ENCODE results near the gene PIGT. TPM values are rescaled to one million over a fixed set of nuclear protein-coding genes. Genes with fewer than 3 reads are reported as not detected.

PIGT gene
- total and polyA plus RNA-seq, 2 of the 4 experiments (the other 2 are of a cell fraction), result 31.2 to 145 TPM

DNA sequence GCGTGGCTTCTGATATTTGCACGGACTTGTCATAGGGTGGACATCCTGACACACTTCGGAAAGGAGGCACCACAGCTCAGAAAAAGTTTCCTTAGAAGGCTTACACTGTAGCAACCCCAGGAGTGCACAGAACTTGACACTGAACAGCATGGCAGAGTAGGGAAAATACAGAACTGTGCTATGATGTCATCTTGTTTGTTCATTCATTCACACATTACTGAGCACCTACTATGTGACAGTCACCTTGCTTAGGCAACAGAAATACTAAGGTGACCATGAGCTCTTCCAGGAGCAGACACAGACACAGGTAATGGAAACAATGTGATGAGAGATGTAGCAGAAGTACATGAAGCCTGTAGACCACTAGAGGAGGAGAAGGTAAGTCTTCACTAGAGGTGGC is 2.5 kb upstream of the PIGT start:
- WGBS, 2 experiments (ENCODE audit: extremely low coverage in 2 of 2, insufficient read length in 1 of 2), result no CpG with 5 or more reads among the region's 3 CpGs
- peaks cover 3% of the 10 kb centered on the region; the same call in 1 of the 2 replicates for H3K4me1 ChIP-seq (ENCODE audit: control insufficient read depth, insufficient read depth, low read length)
- no peak for ATAC-seq (ENCODE audit: low read depth)
- no peaks in the 10 kb centered on the region for H4K20me1 ChIP-seq (ENCODE audit: insufficient read depth, low read length)
- H3K79me1 ChIP-seq (ENCODE audit: low read depth in 1 of 2, low read length in 2 of 2), result peaks cover 21 to 30% of the 10 kb centered on the region in 2 experiments
- no peak overlapping the region for H3K4ac ChIP-seq (ENCODE audit: low read depth, low read length)
- no peak overlapping the region for H3K4me3 ChIP-seq (ENCODE audit: insufficient read depth, low read depth, low read length)
- no peak overlapping the region for H3K4me2 ChIP-seq (ENCODE audit: low read depth, low read length)
- H2BK120ac ChIP-seq (ENCODE audit: low read depth, low read length), result no peak overlapping the region
- no peak for DNase-seq
- no peak overlapping the region for H2BK5ac ChIP-seq (ENCODE audit: low read depth, low read length, poor library complexity, severe bottlenecking)
- no peak overlapping the region for H4K5ac ChIP-seq (ENCODE audit: low read depth, low read length)
- BruUV-seq (replicated peaks), result no TSS peak
- H3K9me1 ChIP-seq (ENCODE audit: insufficient read depth, low read length), result peaks cover 7% of the 10 kb centered on the region; the same call in 1 of the 2 replicates
- ChIA-PET POLR2A (ENCODE audit: unreplicated experiment) (no interaction called here), CTCF (no interaction called here)
- TF ChIP-seq MAZ (IDR thresholded peaks at IDR 0.05; ENCODE audit: borderline replicate concordance, low read depth, low read length), result no peak
- TF ChIP-seq, protein P1, sequence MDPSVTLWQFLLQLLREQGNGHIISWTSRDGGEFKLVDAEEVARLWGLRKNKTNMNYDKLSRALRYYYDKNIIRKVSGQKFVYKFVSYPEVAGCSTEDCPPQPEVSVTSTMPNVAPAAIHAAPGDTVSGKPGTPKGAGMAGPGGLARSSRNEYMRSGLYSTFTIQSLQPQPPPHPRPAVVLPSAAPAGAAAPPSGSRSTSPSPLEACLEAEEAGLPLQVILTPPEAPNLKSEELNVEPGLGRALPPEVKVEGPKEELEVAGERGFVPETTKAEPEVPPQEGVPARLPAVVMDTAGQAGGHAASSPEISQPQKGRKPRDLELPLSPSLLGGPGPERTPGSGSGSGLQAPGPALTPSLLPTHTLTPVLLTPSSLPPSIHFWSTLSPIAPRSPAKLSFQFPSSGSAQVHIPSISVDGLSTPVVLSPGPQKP (IDR thresholded peaks at IDR 0.05; ENCODE audit: borderline replicate concordance, low read depth, low read length), result no peak
- no peak for TF ChIP-seq SMC3 (IDR thresholded peaks at IDR 0.05; ENCODE audit: low read depth, low read length)
- TF ChIP-seq FOS (IDR thresholded peaks at IDR 0.05; ENCODE audit: low read depth, low read length), result no peak
- TF ChIP-seq, protein P2, sequence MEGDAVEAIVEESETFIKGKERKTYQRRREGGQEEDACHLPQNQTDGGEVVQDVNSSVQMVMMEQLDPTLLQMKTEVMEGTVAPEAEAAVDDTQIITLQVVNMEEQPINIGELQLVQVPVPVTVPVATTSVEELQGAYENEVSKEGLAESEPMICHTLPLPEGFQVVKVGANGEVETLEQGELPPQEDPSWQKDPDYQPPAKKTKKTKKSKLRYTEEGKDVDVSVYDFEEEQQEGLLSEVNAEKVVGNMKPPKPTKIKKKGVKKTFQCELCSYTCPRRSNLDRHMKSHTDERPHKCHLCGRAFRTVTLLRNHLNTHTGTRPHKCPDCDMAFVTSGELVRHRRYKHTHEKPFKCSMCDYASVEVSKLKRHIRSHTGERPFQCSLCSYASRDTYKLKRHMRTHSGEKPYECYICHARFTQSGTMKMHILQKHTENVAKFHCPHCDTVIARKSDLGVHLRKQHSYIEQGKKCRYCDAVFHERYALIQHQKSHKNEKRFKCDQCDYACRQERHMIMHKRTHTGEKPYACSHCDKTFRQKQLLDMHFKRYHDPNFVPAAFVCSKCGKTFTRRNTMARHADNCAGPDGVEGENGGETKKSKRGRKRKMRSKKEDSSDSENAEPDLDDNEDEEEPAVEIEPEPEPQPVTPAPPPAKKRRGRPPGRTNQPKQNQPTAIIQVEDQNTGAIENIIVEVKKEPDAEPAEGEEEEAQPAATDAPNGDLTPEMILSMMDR (conservative IDR thresholded peaks at IDR 0.05; ENCODE audit: low read depth, low read length), result no peak
- TF ChIP-seq CEBPB (IDR thresholded peaks at IDR 0.05; ENCODE audit: low read depth, low read length), result no peak
- TF ChIP-seq POLR2A (IDR thresholded peaks at IDR 0.05; ENCODE audit: low read depth, low read length), result no peak
- TF ChIP-seq RFX5 (IDR thresholded peaks at IDR 0.05; ENCODE audit: low read depth, low read length), result no peak
- TF ChIP-seq BHLHE40 (IDR thresholded peaks at IDR 0.05; ENCODE audit: low read depth, low read length), result no peak
- no peak overlapping the region for H2AK9ac ChIP-seq (replicated peaks; ENCODE audit: low read depth, low read length, poor library complexity)
- H3K27ac ChIP-seq (ENCODE audit: insufficient read depth, low read length), result no peak overlapping the region
- no peak overlapping the region for H2AFZ ChIP-seq (replicated peaks; ENCODE audit: low read length, poor library complexity)
- in situ Hi-C loops (cut with MboI; ENCODE audit: low sequenced_read_pairs), result no loop called here
- H3K9ac ChIP-seq (ENCODE audit: low read depth, low read length), result no peak overlapping the region
- H2BK20ac ChIP-seq (ENCODE audit: low read depth, low read length), result no peak overlapping the region
- H4K91ac ChIP-seq (ENCODE audit: insufficient read depth, low read depth, low read length), result no peak overlapping the region
- no peak overlapping the region for H2BK15ac ChIP-seq (ENCODE audit: low read depth, low read length)
- no peak overlapping the region for H3K14ac ChIP-seq (replicated peaks; ENCODE audit: low read depth, low read length)
- no peak overlapping the region for H3K18ac ChIP-seq (ENCODE audit: low read depth, low read length)
- no peak overlapping the region for H3K23ac ChIP-seq (ENCODE audit: low read depth, low read length)
- no peaks in the 10 kb centered on the region for H3K9me3 ChIP-seq (ENCODE audit: control insufficient read depth, insufficient read depth, low read length)
- H2AK5ac ChIP-seq (ENCODE audit: low read depth, low read length), result no peak overlapping the region
- H4K8ac ChIP-seq (ENCODE audit: low read depth in 2 of 2, low read length in 2 of 2), result no peak overlapping the region
- dilution Hi-C loops (cut with HindIII; ENCODE audit: low sequenced_read_pairs, unreplicated experiment), result no loop called here
- intact Hi-C loops (cut with micrococcal nuclease), result no loop called here
- no peak overlapping the region for H3K56ac ChIP-seq (ENCODE audit: extremely low read depth, insufficient read depth, low read length)
- H3K27me3 ChIP-seq (ENCODE audit: control insufficient read depth, insufficient read depth, low read length), result no peaks in the 10 kb centered on the region
- peaks cover 2% of the 10 kb centered on the region for H3K36me3 ChIP-seq (ENCODE audit: control insufficient read depth, insufficient read depth, low read length)

All from IMR-90 (cell line).